Embryonic facial prominence (tissue), 1 donor: Measurements from ENCODE around the gene HMGCR.
A peak's percentile ranks its signal among the peaks of the same experiment; 100 is the strongest.
"Not testable (repeated sequence)": the region's sequence is repeated elsewhere in the genome, so short reads cannot be mapped to it uniquely, and the experiment has no call there.

Experiments used
- DNase-seq: peaks from one replicate; pipeline ENCODE4 v3.0.0-alpha.2; 2016; ENCODE audit errors: extremely low spot score

Gene HMGCR

GRCh38 chr5:75336615-75337336 is at the start of gene HMGCR:
HMGCR (plus strand) TSS chr5:75337220; CDS start chr5:75342606, 5,386 bp downstream.
- DNase-seq, result peak; percentile 99

DNA sequence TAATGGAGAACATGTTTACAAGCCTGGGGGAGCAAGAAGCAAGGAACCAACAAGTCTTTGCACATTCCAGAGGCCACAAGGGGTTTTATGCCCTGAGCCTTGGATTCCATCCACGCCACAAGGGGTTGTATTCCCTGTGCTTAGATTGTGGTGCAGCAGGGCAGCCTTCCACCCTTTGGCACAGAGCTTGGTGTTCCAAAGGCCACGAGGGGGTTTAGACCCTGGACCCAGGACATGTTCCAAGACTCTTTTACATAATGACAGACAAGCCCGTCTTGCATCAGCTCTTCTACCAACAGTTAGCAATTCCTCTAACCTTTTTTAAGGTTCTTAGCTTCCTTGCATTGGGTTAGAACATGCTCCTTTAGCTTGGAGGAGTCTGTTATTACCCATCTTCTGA is 45.2 kb upstream of the HMGCR start:
- not testable (repeated sequence) for DNase-seq

GRCh38 chr5:75300084-75300483 is 36.9 kb upstream of the HMGCR start:
- no peak for DNase-seq

DNA sequence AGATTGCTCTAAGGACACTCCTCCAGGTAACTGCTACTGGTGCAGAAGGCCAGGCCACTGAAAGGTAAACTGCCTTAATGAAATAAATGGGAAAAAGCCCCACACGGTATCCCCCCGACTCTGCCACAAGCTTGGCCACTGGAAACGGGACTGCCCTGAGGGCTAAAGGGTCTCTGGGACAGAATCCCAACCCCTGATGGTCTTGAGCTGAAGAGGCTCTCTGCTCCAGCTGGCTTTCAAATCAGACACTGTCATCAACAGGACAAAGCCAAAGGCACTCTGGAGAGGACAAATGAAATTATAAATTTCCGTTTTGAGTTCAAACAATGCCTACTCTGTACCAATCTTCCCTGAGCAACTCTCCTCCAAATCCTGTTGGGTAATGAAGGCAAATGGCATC is 33.6 kb upstream of the HMGCR start:
- DNase-seq, result no peak

- DNase-seq, result not testable (repeated sequence)
Measured at GRCh38 chr5:75304486-75304885, 32.5 kb upstream of the HMGCR start.

DNA sequence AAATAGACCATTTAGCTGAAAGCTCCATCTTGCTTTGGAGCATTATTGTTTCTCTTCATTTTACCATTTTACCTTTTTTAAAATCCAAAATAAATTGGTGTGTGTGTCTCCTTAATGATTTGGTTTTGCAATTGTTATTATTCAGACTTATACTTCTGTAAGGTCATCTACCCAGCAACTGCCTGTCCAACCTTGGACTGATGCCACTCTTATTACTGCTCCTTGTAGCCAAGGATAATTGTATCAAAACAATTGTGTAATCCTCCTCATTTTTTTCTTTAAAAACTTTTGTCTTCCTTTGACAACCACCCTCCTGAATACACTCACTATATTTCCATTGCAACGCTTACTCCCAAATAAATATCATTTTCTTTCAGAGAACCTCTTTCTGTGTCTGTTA is 30.3 kb upstream of the HMGCR start:
- no peak for DNase-seq

GRCh38 chr5:75310212-75310611 is 26.8 kb upstream of the HMGCR start:
- DNase-seq, result no peak

DNA sequence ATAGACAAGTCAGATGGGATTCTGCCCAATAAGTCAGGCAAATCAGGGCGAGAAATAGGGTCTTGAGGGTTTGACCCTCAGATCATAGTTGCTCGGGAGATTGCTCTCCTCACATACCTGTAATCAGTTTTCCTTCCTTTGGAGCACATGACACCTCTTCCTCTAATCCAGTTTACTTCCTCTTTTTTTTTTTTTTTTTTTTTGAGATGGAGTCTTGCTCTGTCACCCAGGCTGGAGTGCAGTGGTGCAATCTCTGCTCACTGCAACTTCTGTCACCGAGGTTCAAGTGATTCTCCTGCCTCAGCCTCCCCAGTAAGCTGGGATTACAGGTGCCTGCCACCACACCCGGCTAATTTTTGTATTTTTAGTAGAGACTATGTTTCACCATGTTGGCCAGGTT is 17.9 kb upstream of the HMGCR start:
- not testable (repeated sequence) for DNase-seq

DNA sequence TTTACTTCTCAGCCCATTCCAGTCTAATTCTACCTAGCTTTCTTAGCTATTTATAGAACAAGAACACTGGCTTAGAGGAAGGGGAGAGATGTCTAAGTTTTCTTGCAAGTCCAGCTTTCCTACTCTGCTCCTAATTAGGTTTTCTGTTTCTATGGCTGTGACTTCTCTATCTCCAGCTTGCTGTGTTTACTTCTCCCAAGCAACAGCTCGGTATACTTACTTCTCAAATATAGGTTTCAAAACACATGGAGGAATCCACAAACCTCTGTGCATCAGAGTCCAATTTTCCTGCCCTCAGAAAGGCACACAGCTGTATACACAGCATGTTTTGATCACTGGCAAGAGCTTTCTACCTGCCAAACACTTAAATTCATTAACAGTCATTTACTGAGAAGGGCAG is 17.4 kb upstream of the HMGCR start:
- DNase-seq, result no peak

GRCh38 chr5:75320371-75320770 is 16.6 kb upstream of the HMGCR start:
- no peak for DNase-seq

GRCh38 chr5:75322066-75322465 is 15.0 kb upstream of the HMGCR start:
- DNase-seq, result no peak

DNA sequence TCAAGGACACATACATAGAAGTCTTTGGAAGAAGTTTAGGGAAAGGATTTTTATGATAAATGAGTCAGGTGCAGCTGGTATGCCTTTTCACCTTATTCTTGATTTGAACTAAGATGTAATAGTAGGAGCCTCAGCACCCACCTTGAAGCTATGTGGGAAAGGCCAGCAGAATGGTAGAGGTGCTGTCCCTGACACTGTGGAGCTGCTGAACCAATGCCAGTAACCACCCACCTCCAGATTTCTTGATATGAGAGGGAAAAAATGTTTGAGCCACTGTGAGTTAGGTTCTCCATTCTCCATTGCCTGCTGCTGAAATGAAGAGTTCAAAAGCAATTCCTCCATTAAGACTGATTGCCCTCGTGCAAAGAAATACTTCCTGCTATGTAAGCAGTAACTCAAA is 12.2 kb upstream of the HMGCR start:
- DNase-seq, result no peak

DNA sequence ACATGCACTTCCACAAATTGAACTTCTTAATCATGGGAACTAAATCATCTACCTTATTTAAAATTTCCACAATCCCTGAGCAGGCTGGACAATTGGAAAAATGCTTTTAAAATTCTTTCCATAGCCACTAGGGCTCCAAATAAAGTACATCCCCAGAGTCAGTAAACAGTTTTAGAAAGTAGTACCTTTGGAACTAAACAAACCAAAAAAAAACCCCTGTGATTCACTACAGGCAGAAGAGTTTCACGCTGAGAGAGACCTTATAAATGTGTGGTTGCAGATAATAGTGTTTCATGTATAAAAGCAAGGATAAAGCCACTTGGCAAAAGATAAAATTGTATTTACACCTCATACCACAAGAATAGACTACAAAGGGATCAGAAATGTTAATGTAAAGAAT is 11.8 kb upstream of the HMGCR start:
- no peak for DNase-seq

- DNase-seq, result no peak
Measured at GRCh38 chr5:75330404-75330803, 6.6 kb upstream of the HMGCR start.

GRCh38 chr5:75331095-75332090 is 5.6 kb upstream of the HMGCR start:
- DNase-seq, result no peak

- not testable (repeated sequence) for DNase-seq
Measured at GRCh38 chr5:75333759-75334158, 3.3 kb upstream of the HMGCR start.

GRCh38 chr5:75334413-75334812 is 2.6 kb upstream of the HMGCR start:
- not testable (repeated sequence) for DNase-seq

DNA sequence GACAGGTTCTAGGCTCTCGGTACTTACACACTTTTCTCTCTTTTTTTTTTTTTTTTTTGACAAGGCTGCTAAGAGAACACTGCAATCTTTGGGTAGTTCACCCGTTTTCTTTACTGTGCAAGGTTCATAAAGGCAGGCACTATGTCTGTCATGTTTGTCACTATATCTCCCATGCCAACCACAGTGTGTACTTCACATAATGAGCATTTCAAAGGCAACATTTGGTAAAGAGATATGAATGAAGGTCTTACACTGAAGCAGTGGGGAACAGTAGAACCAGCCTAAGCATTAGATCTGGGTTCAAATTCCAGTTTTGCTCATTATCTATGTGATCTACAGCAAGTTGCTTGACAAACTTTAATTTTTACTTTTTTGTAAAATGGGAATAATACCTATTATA is 1.5 kb upstream of the HMGCR start:
- no peak for DNase-seq

DNA sequence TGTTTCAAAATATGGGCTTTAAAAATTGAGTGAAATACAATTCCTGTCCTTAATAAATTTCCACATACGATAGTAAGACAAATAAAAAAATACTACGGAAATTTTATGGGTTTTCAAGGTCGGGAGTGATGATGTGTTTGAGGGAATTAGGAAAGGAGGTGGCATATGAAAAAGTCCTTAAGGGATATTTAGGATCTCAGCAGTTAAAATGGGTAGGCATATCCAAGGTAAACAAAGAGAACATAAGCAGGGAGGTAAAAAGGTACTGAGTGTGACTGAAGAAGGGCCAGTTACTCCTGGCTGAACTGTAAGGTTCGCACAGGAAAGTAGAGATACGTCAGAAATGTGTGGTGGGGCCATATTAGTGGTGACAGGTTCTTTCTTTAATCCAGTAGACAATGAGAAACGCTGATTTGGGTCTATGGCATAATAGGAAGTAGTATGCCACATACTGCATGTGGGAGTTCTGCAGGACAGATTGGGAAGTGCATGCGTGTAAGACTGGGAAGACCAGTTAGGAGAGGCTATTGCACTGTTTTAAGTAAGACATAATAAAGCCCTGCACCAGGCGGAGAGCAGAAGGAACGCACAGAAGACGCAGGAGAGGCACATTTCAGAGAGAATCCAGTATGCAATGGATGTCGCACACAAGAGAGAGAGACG is 937 bp upstream of the HMGCR start:
- peak; percentile 74 for DNase-seq

GRCh38 chr5:75337366-75338021 is 474 bp downstream of the HMGCR start:
- DNase-seq, result no peak

DNA sequence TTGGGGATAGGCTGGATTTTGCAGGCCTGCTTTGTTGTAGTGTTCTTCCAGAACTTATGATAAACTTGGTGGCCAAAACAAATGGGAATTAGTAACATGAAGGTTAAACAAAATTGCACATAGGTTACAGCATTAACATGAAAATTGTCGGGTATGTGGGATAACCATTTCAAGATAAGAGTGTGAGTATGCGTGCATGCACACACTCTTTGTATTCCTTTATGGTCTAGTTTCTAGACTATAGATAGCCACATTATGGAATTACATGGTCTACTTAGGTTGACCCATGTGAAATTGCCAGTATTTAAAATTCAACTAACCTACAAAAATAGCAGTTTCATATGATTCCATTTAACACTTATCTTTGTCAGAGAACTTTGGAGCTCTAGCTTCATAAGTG is 1.4 kb downstream of the HMGCR start:
- no peak for DNase-seq
